CD4-positive, alpha-beta T cell (primary cell): ENCODE results near the gene WBP2NL. TPM values are rescaled to one million over a fixed set of nuclear protein-coding genes. Genes with fewer than 3 reads are reported as not detected.

Source experiments
- ATAC-seq: fragments of 200-7000 bp; cut with Tn5 transposase; one replicate; pipeline ENCODE4 v1.10.0; 2022; ENCODE audit warnings: mild to moderate bottlenecking; ENCODE audit not compliant: poor library complexity
- CTCF ChIA-PET: fragments of 350-600 bp; sonication (Branson Sonifier 250); formaldehyde crosslinking; loops from one replicate; lab custom pipeline; 2021; ENCODE audit warnings: antibody characterized with exemption, inconsistent platforms; lab: Charles Lee
- POLR2A ChIA-PET: fragments of 350-600 bp; sonication (Branson Sonifier 250); formaldehyde crosslinking; loops from one replicate; lab custom pipeline; 2021; ENCODE audit warnings: antibody characterized with exemption, inconsistent platforms; lab: Charles Lee
- DNase-seq, 14 experiments: peaks; one replicate each; pipeline ENCODE4 v3.0.0-alpha.2; 2013 to 2020; ENCODE audit warnings: mixed read lengths in 2 of 14
- H3K27ac ChIP-seq, 2 donors: one replicate each; pipeline versions ENCODE4 v1.5.1 to v1.7.0; 2013; ENCODE audit warnings: low read length in 2 of 2, low read depth in 1 of 2, mild to moderate bottlenecking in 1 of 2
- H3K27me3 ChIP-seq, 2 experiments: 1 replicate in 1 of 2; 2 replicates in 1 of 2; pipeline versions ENCODE4 v1.6.1 to v1.7.0; 2013; ENCODE audit warnings: low read length in 2 of 2, control low read depth in 1 of 2, mild to moderate bottlenecking in 1 of 2, moderate library complexity in 1 of 2; ENCODE audit not compliant: insufficient read depth in 2 of 2, control insufficient read depth in 1 of 2
- H3K36me3 ChIP-seq: one replicate; pipeline ENCODE4 v1.6.1; 2013; ENCODE audit warnings: low read length, control low read depth; ENCODE audit not compliant: insufficient read depth
- H3K4me1 ChIP-seq: one replicate; pipeline ENCODE4 v1.6.1; 2013; ENCODE audit warnings: low read length, control low read depth; ENCODE audit not compliant: insufficient read depth
- H3K4me3 ChIP-seq: one replicate; pipeline ENCODE4 v1.5.1; 2013; ENCODE audit warnings: mild to moderate bottlenecking, low read length, moderate library complexity
- H3K9me3 ChIP-seq, 2 experiments: 1 replicate in 1 of 2; 2 replicates in 1 of 2; pipeline versions ENCODE4 v1.6.1 to v1.7.0; 2013; ENCODE audit warnings: low read length in 2 of 2, mild to moderate bottlenecking in 2 of 2, control low read depth in 1 of 2, moderate library complexity in 1 of 2; ENCODE audit not compliant: control insufficient read depth in 1 of 2, insufficient read depth in 1 of 2
- H3K27ac Mint-ChIP-seq: one replicate; pipeline ENCODE4 v1.8.0; 2020; ENCODE audit warnings: mixed read lengths
- H3K27me3 Mint-ChIP-seq: one replicate; pipeline ENCODE4 v1.8.0; 2021; ENCODE audit warnings: mixed read lengths
- H3K36me3 Mint-ChIP-seq: one replicate; pipeline ENCODE4 v1.8.0; 2021; ENCODE audit warnings: low read depth, mixed read lengths
- H3K4me1 Mint-ChIP-seq: one replicate; pipeline ENCODE4 v1.8.0; 2021; ENCODE audit warnings: low read depth, mixed read lengths
- H3K4me3 Mint-ChIP-seq: one replicate; pipeline ENCODE4 v1.8.0; 2020; ENCODE audit warnings: mild to moderate bottlenecking, mixed read lengths
- H3K9me3 Mint-ChIP-seq: one replicate; pipeline ENCODE4 v1.8.0; 2020; ENCODE audit warnings: mixed read lengths
- CTCF ChIP-seq: fragments of 200-600 bp; IDR thresholded peaks from one replicate; pipeline ENCODE4 v1.8.0; 2022; ENCODE audit warnings: antibody characterized with exemption, mild to moderate bottlenecking
- intact Hi-C, 2 experiments: fragments of 100-400 bp; cut with DNase I in 1 of 2; cut with micrococcal nuclease in 1 of 2; formaldehyde crosslinking; loops; one replicate each; pipeline versions ENCODE4 v1.15.1 to v1.9.0; 2023 to 2025; cut with DNase I, micrococcal nuclease
- total RNA-seq, 174 experiments: library from RNA in 2 of 174; stranded (reverse) in 2 of 174; gene quantifications; one replicate each; pipeline ENCODE4 v1.2.3 and lab custom pipeline; 2021 to 2026

The WBP2NL gene
- total RNA-seq, 2 experiments from 2014 or later, result 0.38 to 1.7 TPM

DNA sequence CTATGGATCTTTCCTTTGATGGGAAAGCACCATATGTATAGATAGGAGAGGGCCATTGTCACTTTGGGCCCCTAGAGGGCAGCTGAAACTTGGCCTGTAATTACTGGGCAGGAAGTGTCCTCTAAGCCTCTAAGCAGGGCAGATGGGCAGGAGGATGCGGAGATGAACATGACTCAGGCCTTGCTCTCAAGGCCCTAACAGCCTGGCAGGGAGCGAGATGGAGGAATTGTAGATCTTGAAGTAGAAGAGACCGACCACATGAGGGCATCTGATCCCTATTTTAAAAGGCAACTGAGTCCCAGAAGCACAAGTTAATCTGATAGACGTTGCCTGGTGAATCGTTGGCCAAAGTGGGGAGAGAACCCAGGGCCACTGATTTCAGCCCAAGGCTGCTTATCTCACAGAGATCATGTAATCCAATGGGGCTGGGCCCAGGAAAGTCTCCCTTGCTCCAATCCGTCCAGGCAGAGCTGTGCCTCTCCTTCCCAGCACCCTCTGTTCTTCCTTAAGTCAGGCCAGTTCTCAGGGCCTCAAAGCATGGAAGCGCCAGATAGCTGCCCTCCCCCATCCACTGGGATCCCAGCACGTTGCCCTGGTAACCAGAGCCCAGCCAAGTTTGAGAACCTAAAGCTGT, 31.9 kb upstream of the WBP2NL start:
- H3K4me3 ChIP-seq, result no peak overlapping the region
- H3K36me3 ChIP-seq, result no peaks in the 10 kb centered on the region
- ATAC-seq, result peak; percentile 61
- peaks cover 6% of the 10 kb centered on the region for H3K27me3 Mint-ChIP-seq
- peaks cover 0 to 2% of the 10 kb centered on the region in 2 experiments for H3K9me3 ChIP-seq
- intact Hi-C loops, result loop anchor here (1.0 to 10.0 kb wide), 5 partner anchors 348 to 508 kb away; no protein-coding TSS in a partner anchor
- DNase-seq, result peak in 7 of 14 experiments; percentile 25 to 80 (median 49)
- no peak overlapping the region for H3K4me3 Mint-ChIP-seq
- no peaks in the 10 kb centered on the region for H3K4me1 Mint-ChIP-seq
- ChIA-PET CTCF (interaction anchor here (0.6 to 1.2 kb wide), 2 partner anchors 125 to 478 kb away, joined by 3 read pairs; no protein-coding TSS in a partner anchor), POLR2A (interaction anchor here (1.1 kb wide), 1 partner anchor 9 kb away, joined by 3 read pairs; no protein-coding TSS in a partner anchor)
- peak; percentile 43 for TF ChIP-seq CTCF
- H3K9me3 Mint-ChIP-seq, result no peaks in the 10 kb centered on the region
- peaks cover under 1 to 8% of the 10 kb centered on the region in 2 experiments for H3K27me3 ChIP-seq
- H3K27ac Mint-ChIP-seq, result no peak overlapping the region
- no peaks in the 10 kb centered on the region for H3K36me3 Mint-ChIP-seq
- no peaks in the 10 kb centered on the region for H3K4me1 ChIP-seq
- H3K27ac ChIP-seq, result no peak overlapping the region

DNA sequence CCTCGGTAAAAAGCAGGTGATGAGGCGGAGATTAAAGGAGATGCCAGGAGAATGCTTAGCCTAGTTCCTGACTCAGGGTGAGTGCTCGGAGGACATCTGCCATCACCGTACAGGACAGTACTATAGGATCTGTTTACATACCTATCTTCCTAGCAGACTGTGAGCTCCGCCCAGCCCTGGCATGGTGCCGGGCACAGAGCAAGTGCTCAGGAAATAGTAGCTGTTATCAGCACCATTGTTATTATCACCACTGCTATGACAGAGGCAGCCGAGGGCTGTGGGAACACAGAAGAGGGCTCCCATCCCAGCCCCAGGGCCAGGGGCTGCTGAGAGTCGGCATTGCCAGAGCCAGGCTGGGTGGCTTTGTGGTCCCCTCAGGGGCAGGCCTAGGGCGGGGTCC, 30.0 kb upstream of the WBP2NL start:
- Mint-ChIP-seq H3K27ac (no peak overlapping the region), H3K27me3 (peaks cover 17% of the 10 kb centered on the region), H3K9me3 (no peaks in the 10 kb centered on the region), H3K36me3 (no peaks in the 10 kb centered on the region), H3K4me1 (no peaks in the 10 kb centered on the region), H3K4me3 (no peak overlapping the region)
- TF ChIP-seq CTCF, result no peak
- H3K27ac ChIP-seq, result no peak overlapping the region
- H3K4me3 ChIP-seq, result no peak overlapping the region
- peaks cover 0 to 6% of the 10 kb centered on the region in 2 experiments for H3K9me3 ChIP-seq
- H3K27me3 ChIP-seq, result peaks cover 10 to 15% of the 10 kb centered on the region in 2 experiments
- ChIA-PET POLR2A (no interaction called here), CTCF (no interaction called here)
- intact Hi-C loops, result loop anchor here (10.0 kb wide), 2 partner anchors 346 to 506 kb away; no protein-coding TSS in a partner anchor
- no peaks in the 10 kb centered on the region for H3K4me1 ChIP-seq
- ATAC-seq, result no peak
- no peaks in the 10 kb centered on the region for H3K36me3 ChIP-seq
- no peak for DNase-seq

DNA sequence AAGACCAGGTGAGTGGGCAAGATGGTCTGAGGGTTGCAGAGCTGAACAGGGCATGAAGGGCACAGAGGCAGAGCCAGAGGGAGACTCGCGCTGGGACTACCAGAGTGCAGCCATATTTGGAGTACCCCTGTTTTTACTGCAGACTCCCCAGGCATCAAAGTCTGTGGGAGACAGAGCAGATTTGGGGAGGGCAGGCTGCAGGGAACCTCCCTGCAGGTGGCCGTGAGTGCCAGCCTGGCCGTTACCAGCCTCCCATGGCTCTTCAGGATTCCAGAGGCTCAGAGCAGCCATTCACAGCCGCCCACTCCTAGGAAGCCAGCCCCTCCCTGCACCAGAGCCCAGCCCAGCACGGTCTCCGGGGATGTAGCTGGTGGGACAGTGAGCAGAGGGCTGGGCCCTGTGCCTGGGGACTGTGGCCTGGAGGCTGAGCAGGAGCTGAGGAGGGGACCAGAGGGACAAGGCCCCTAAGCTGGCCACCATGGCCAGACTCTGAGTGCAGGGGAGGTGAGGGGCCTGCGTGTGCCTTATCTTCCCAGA, 29.4 kb upstream of the WBP2NL start, which contains the start of gene SEPTIN3:
TSS of gene SEPTIN3 (plus strand) at position 334 of the 537 bp plus-strand sequence. CDS start 2,050 bp downstream, outside the sequence.
- intact Hi-C loops, result loop anchor here (10.0 kb wide), 2 partner anchors 346 to 506 kb away; no protein-coding TSS in a partner anchor
- ChIA-PET CTCF (no interaction called here), POLR2A (no interaction called here)
- Mint-ChIP-seq H3K4me1 (no peaks in the 10 kb centered on the region), H3K27ac (no peak within 1 kb of the TSS), H3K27me3 (peaks cover 20% of the 10 kb centered on the region), H3K4me3 (no peak within 1 kb of the TSS), H3K9me3 (no peaks in the 10 kb centered on the region), H3K36me3 (no peaks in the 10 kb centered on the region)
- Histone ChIP-seq H3K27ac (no peak within 1 kb of the TSS), H3K4me1 (no peaks in the 10 kb centered on the region), H3K4me3 (no peak within 1 kb of the TSS), H3K9me3 (peaks cover 0 to 6% of the 10 kb centered on the region in 2 experiments), H3K36me3 (no peaks in the 10 kb centered on the region), H3K27me3 (peaks cover 10 to 15% of the 10 kb centered on the region in 2 experiments)
- DNase-seq, result no peak
- no peak for TF ChIP-seq CTCF
- ATAC-seq, result no peak
